GM12874 (cell line): Measurements from ENCODE around the gene PRAMEF2.
"Not testable (repeated sequence)": the region's sequence is repeated elsewhere in the genome, so short reads cannot be mapped to it uniquely, and the experiment has no call there.

Experiments used
- TF ChIP-seq, protein P1 (sequence below): IDR thresholded peaks from 2 replicates; pipeline ENCODE4 v1.5.1; 2011; ENCODE audit warnings: low read depth, mild to moderate bottlenecking, control low read depth, low read length, moderate library complexity; ENCODE audit not compliant: insufficient read depth

The PRAMEF2 gene, protein sequence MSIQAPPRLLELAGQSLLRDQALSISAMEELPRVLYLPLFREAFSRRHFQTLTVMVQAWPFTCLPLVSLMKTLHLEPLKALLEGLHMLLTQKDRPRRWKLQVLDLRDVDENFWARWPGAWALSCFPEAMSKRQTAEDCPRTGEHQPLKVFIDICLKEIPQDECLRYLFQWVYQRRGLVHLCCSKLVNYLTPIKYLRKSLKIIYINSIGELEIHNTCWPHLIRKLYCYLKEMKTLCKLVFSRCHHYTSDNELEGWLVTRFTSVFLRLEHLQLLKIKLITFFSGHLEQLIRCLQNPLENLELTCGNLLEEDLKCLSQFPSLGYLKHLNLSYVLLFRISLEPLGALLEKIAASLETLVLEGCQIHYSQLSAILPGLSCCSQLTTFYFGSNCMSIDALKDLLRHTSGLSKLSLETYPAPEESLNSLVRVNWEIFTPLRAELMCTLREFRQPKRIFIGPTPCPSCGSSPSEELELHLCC

DNA sequence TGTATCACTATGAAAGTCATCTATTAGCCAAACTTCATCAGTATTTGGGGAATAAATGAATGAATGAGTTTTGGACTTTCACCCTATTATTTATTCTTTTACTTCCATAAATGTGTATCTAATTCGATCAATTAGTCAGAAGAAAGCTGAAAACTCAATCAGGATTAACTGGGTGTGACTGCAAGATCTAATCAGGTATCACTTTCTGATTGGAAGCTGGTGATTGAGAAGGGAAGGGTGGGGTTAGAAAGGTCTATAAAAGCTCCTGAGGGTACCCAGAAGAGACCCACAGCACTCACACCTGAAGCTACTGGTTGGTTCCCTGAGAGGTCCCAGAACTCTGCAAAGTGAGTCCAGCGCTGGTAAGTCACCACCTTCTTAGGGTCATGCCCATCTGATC, at the start of gene PRAMEF2:
PRAMEF2 (plus strand) TSS at position 301 of the 400 bp plus-strand sequence. CDS start 1,924 bp downstream, outside the sequence.
- TF ChIP-seq, protein P1, sequence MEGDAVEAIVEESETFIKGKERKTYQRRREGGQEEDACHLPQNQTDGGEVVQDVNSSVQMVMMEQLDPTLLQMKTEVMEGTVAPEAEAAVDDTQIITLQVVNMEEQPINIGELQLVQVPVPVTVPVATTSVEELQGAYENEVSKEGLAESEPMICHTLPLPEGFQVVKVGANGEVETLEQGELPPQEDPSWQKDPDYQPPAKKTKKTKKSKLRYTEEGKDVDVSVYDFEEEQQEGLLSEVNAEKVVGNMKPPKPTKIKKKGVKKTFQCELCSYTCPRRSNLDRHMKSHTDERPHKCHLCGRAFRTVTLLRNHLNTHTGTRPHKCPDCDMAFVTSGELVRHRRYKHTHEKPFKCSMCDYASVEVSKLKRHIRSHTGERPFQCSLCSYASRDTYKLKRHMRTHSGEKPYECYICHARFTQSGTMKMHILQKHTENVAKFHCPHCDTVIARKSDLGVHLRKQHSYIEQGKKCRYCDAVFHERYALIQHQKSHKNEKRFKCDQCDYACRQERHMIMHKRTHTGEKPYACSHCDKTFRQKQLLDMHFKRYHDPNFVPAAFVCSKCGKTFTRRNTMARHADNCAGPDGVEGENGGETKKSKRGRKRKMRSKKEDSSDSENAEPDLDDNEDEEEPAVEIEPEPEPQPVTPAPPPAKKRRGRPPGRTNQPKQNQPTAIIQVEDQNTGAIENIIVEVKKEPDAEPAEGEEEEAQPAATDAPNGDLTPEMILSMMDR = not testable (repeated sequence)

DNA sequence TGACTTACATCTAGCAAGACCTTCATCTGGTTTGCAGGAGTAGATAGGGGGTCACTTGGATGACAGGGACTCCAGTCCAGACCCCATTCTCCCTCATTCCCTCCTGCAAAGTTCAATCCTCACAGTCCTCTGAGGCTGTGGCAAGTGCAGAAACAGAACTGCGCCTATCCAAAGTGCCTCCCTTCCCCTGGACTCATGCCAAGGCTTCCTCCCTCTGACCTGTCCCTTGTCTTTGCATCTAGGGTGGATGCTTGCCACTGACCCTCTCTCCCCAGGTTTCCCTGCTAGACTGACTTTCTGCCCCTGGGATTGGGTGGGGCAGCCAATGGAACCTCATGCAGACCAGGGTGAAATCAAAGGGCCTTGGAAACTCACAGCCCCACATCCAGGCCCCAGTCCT, 47.0 kb upstream of the PRAMEF2 start:
- TF ChIP-seq, protein P1 = no peak

DNA sequence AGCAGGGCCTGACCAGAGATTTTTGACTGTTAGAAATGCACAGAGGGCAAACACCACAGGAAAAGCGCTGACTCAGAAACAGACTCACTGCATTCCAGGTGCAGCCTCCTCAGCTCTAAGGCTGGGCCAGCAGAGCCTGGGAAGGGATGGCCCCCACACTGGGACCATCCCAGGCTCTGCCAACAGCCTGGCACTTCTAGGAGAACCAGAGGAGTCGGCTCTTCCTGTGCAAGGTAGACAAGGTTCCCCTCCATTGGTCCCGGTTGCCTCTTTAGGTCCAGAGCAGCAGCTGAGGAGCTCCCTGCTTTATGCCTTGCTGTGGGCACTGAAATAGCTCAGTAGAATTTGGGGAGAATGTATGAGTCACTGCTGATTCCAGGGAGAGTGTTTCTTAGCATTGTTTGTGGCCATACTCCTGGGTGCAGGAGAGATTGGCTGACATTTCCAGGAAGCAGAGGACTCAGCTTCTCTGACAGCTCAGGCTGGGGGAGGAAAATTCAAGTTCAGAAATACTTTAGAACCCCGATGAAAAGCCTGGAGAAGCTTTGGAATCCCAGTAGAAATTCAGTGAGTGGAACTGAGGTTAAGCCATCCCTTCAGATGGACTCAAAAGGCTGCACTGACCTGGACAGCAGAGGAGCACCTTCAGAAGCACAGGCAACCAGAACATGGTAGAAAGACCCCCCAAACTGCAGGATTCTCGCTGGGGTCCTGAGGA, 46.0 kb upstream of the PRAMEF2 start:
- TF ChIP-seq, protein P1 = no peak

GRCh38 chr1:12811409-12811784, 45.5 kb upstream of the PRAMEF2 start:
- TF ChIP-seq, protein P1 = no peak

- TF ChIP-seq, protein P1 = not testable (repeated sequence)
Measured at GRCh38 chr1:12831310-12831709, 25.6 kb upstream of the PRAMEF2 start, which contains the start of gene PRAMEF11. PRAMEF11 (minus strand) TSS chr1:12831410; CDS start chr1:12828789, 2,621 bp downstream.

DNA sequence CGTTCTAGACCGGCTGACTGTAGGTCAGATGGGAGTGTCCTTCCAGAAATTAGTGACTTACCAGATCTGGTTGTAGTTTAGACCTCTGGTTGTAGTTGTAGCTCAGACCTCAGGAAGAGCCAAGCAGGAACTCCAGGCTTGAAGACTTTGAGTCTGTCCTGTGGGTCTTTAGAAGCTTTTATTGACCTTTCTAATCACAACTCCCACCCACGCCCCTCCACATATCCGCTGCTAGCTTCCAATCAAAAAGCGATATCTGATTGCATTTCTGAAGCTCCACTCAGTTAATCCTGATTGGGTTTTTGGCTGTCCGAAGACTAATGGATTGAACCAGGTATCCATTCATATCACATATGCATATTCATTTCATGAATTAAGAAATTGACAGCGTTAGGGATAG, 8.3 kb upstream of the PRAMEF2 start, which contains the start of gene HNRNPCL1:
HNRNPCL1 (minus strand) TSS at position 101 of the 400 bp plus-strand sequence. CDS start 431 bp downstream, outside the sequence.
- TF ChIP-seq, protein P1 = not testable (repeated sequence)

GRCh38 chr1:12851779-12852178, 5.1 kb upstream of the PRAMEF2 start:
- TF ChIP-seq, protein P1 = no peak
